Thyroid gland (tissue), 4 donors: ENCODE data around the gene SEC14L5.

Experiments used
- CTCF ChIP-seq, 6 experiments: fragments of 200-600 bp in 3 of 6; fragments of 450-650 bp in 3 of 6; sonication (generic) in 3 of 6; IDR thresholded peaks; one replicate each; pipeline ENCODE4 v1.5.1; 2016 to 2019; ENCODE audit warnings: antibody characterized with exemption in 6 of 6, mild to moderate bottlenecking in 2 of 6, inconsistent platforms in 1 of 6, moderate library complexity in 1 of 6
- POLR2A ChIP-seq, 2 donors: fragments of 450-650 bp; IDR thresholded peaks; one replicate each; pipeline ENCODE4 v1.6.1; 2017; ENCODE audit warnings: antibody characterized with exemption in 2 of 2, mild to moderate bottlenecking in 2 of 2, moderate library complexity in 1 of 2

GRCh38 chr16:5027575-5028235 lies 69.6 kb downstream of the SEC14L5 start:
- TF ChIP-seq CTCF (IDR thresholded peaks at IDR 0.05) (no peak), POLR2A (IDR thresholded peaks at IDR 0.05) (no peak)
